ENCODE data around the gene TMEM59. TPM values are rescaled to one million over a fixed set of nuclear protein-coding genes. Genes with fewer than 3 reads are reported as not detected.

Gene TMEM59, protein sequence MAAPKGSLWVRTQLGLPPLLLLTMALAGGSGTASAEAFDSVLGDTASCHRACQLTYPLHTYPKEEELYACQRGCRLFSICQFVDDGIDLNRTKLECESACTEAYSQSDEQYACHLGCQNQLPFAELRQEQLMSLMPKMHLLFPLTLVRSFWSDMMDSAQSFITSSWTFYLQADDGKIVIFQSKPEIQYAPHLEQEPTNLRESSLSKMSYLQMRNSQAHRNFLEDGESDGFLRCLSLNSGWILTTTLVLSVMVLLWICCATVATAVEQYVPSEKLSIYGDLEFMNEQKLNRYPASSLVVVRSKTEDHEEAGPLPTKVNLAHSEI
- polyA plus RNA-seq: 431 and 436 TPM in 2 replicates

DNA sequence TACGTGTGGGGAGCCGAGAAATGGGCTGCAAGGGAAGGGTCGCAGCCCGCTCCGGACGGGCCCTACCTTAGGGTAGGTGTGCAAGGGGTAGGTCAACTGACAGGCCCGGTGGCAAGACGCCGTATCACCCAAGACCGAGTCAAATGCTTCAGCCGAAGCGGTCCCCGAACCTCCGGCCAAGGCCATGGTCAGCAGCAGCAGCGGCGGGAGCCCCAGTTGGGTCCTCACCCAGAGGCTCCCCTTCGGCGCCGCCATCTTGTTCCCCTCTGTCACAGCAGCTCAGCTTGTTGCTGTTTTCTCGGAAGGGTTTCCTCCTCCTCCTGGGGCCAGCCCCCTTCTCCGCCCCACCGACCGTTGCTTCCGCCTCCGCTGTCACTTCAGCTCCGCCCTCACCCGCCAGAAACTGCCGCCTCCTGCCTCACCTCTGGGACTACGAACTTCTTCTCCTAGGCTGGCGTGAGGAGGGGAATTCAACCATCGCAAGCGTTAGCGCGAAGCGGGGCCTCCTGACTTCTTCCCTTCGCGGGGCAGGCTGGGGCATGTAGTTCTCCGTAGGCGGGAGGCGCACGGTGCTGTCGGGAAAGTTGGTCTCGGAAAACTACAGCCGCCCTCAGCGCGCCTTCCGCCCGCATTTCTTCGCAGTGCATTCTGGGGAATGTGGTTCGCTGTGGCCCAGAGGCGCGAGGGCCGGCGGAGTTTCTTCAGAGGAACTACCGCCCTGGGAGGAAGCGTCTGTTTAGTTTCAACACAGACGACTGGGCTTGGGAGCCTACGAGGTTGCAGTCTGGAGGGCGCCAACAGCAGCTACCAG lies at the start of gene TMEM59, which contains the start of gene TCEANC2:
TMEM59 (minus strand) TSS at position 271 of the 811 bp plus-strand sequence; CDS start at position 255, 16 bp downstream.
TCEANC2 (plus strand) TSS at position 675 of the 811 bp plus-strand sequence. CDS start 815 bp downstream, outside the sequence.

GRCh38 chr1:54017979-54018378 lies 35.0 kb downstream of the TMEM59 start, which contains the start of gene LDLRAD1:
LDLRAD1 (minus strand) TSS chr1:54018186; CDS start chr1:54018112, 74 bp downstream.

Other genes starting within 250 kb of the TMEM59 start
- gene NDC1, start 214.9 kb downstream of the TMEM59 start, polyA plus RNA-seq: 10.4 and 11.6 TPM in 2 replicates
- gene YIPF1, start 163.4 kb downstream of the TMEM59 start, polyA plus RNA-seq: 17.1 and 35.4 TPM in 2 replicates
- gene DIO1, start 159.0 kb downstream of the TMEM59 start, polyA plus RNA-seq: not detected in 2 replicates
- gene IFT25, start 107.5 kb downstream of the TMEM59 start, polyA plus RNA-seq: 88.2 and 121 TPM in 2 replicates
- gene LRRC42, start 106.9 kb downstream of the TMEM59 start, polyA plus RNA-seq: 10.0 and 13.0 TPM in 2 replicates
- not detected in 2 replicates for gene LDLRAD1, start 35.0 kb downstream of the TMEM59 start, polyA plus RNA-seq
- gene TCEANC2, start 404 bp upstream of the TMEM59 start, polyA plus RNA-seq: 2.9 and 3.5 TPM in 2 replicates
- gene CDCP2, start 99.8 kb upstream of the TMEM59 start, polyA plus RNA-seq: not detected in 2 replicates
- 1.5 and 8.0 TPM in 2 replicates for gene CYB5RL, start 146.8 kb upstream of the TMEM59 start, polyA plus RNA-seq
- 51.6 and 58.5 TPM in 2 replicates for gene MRPL37, start 147.0 kb upstream of the TMEM59 start, polyA plus RNA-seq

Data from Purkinje cell (primary cell).